Neuron (in vitro differentiated cells): Measurements from ENCODE around the gene EMC8.

ENCODE experiments used
- H2AFZ ChIP-seq: one replicate; pipeline ENCODE4 v1.6.1; 2013; ENCODE audit warnings: low read depth, mild to moderate bottlenecking, inconsistent platforms, low read length, moderate library complexity
- H3K27me3 ChIP-seq: one replicate; pipeline ENCODE4 v1.6.1; 2013; ENCODE audit warnings: low read length; ENCODE audit not compliant: insufficient read depth
- H3K36me3 ChIP-seq: one replicate; pipeline ENCODE4 v1.6.1; 2013; ENCODE audit warnings: low read length; ENCODE audit not compliant: insufficient read depth
- H3K4me1 ChIP-seq: one replicate; pipeline ENCODE4 v1.6.1; 2013; ENCODE audit warnings: low read length; ENCODE audit not compliant: insufficient read depth
- H3K4me3 ChIP-seq: 2 replicates; pipeline ENCODE4 v1.5.1; 2013; ENCODE audit warnings: mild to moderate bottlenecking, low read length, moderate library complexity
- H3K9me3 ChIP-seq: one replicate; pipeline ENCODE4 v1.6.1; 2013; ENCODE audit warnings: low read length

EMC8 gene

DNA sequence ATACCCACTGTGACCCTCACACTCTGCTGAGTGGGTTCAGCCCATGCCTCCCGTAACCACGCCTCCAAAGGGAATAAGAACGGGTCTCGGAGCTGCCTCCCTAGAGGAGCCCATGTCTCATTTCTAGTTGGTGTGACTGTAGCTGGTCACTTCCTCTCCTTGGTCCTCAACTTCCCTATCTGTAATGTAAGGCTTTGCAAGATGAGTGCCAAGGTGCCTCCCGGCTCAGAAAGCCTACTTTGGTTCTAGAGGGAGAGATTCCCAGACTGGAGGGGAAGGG lies 69.2 kb downstream of the EMC8 start:
- H2AFZ ChIP-seq = no peak overlapping the region
- no peaks in the 10 kb centered on the region for H3K9me3 ChIP-seq
- no peaks in the 10 kb centered on the region for H3K27me3 ChIP-seq
- H3K4me1 ChIP-seq = no peaks in the 10 kb centered on the region
- H3K36me3 ChIP-seq = no peaks in the 10 kb centered on the region
- H3K4me3 ChIP-seq = no peak overlapping the region

DNA sequence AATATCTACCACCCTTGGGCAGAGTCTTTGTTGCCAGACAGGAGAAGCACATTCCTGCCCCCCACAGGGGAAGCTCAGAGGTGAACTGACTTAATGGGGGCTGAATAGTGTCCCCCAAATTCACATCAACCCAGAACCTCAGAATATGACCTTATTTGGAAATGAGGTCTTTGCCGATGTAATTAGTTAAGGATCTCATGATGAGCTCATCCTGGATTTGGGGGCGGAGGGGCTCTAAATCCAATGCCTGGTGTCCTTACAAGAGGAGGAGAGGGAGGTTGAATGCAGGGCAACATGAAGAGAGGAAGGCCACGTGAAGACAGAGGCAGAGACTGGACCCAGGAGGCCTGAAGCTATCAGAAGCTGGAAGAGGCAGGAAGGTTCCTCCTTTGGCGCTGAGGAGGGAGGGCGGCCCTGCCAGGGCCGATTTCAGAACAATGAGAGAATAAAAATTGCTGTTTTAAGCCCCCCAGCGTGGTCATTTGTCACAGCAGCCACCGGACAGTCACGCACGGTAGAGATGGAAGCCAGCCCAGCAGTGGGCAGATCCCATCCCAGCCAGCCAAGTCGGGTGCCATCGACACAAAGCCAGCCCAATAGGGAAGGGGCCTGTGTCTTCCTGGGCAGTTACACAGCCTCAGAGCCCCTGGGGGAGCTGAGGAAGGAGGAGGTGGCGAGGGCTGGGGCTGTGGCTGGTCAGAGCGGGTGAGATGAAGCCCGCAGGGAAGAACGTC lies 69.7 kb downstream of the EMC8 start:
- Histone ChIP-seq H3K4me1 (no peaks in the 10 kb centered on the region), H3K9me3 (no peaks in the 10 kb centered on the region), H3K36me3 (no peaks in the 10 kb centered on the region), H3K27me3 (no peaks in the 10 kb centered on the region), H2AFZ (no peak overlapping the region), H3K4me3 (no peak overlapping the region)

DNA sequence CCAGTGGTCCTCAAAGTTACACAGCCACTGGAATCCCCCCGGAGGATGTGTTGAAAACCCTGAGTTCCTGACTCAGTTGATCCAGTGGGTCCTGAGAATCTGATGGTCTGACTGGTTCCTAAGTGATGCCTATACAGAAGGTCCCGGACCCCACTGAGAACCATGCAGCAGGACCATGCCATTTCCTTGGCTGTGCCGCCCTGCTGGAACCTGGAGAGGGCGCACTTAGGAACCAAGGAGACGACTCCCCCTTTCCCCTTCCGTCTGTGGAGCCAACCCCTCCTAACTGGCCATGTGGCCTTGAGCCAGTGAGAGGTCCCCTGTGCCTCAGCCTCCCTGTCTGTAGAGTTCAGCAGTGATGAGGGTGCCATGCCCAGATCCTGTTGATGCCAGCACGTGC lies 70.5 kb downstream of the EMC8 start:
- Histone ChIP-seq H3K4me1 (no peaks in the 10 kb centered on the region), H2AFZ (no peak overlapping the region), H3K4me3 (no peak overlapping the region), H3K36me3 (no peaks in the 10 kb centered on the region), H3K9me3 (no peaks in the 10 kb centered on the region), H3K27me3 (no peaks in the 10 kb centered on the region)
